ENCODE results near the gene OTOGL.

Gene OTOGL

GRCh38 chr12:80099259-80099658 is at the start of gene OTOGL:
TSS of gene OTOGL (plus strand) at chr12:80099537. CDS start at chr12:80209432, 109,895 bp downstream.
- Histone ChIP-seq H3K27ac (no peak within 1 kb of the TSS), H3K4me3 (ENCODE audit: low read depth, low read length) (no peak within 1 kb of the TSS), H3K27me3 (replicated peaks) (no peaks in the 10 kb centered on the region), H3K36me3 (replicated peaks) (no peaks in the 10 kb centered on the region)
- in situ Hi-C loops (cut with HindIII; ENCODE audit: low pct_ligation_motif_present, low sequenced_read_pairs) = no loop called here
- no peak for DNase-seq
- TF ChIP-seq CTCF (IDR thresholded peaks at IDR 0.05; ENCODE audit: low read depth, low read length, missing control alignments) = no peak

DNA sequence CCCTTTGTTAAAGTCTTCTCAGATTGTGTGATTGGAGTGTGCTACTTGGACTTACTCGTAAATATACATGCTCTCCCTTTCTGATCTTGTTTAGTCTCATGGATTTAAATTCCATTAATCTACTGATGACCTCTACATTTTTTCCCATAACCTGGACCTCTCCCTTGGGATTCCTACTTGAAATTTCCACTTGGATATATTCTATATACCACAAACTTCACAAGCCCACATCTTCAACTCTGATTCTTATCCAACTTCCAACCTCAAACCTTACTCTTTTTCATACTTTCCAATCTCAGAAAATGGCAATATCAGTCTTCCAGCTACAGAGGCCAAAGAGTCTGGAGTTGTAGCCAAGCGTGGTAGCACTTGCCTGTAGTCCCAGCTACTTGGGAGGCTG is 49.1 kb upstream of the OTOGL start:
- H3K27ac ChIP-seq = no peak overlapping the region
- in situ Hi-C loops (cut with HindIII; ENCODE audit: low pct_ligation_motif_present, low sequenced_read_pairs) = no loop called here
- DNase-seq = no peak
- H3K36me3 ChIP-seq (replicated peaks) = no peaks in the 10 kb centered on the region
- H3K4me3 ChIP-seq (ENCODE audit: low read depth, low read length) = no peak overlapping the region
- no peak for TF ChIP-seq CTCF (IDR thresholded peaks at IDR 0.05; ENCODE audit: low read depth, low read length, missing control alignments)
- H3K27me3 ChIP-seq (replicated peaks) = no peaks in the 10 kb centered on the region

GRCh38 chr12:80053051-80053790 is 46.1 kb upstream of the OTOGL start:
- in situ Hi-C loops (cut with HindIII; ENCODE audit: low pct_ligation_motif_present, low sequenced_read_pairs) = no loop called here
- DNase-seq = peak; percentile 87
- Histone ChIP-seq H3K27ac (no peak overlapping the region), H3K4me3 (ENCODE audit: low read depth, low read length) (no peak overlapping the region), H3K36me3 (replicated peaks) (no peaks in the 10 kb centered on the region), H3K27me3 (replicated peaks) (no peaks in the 10 kb centered on the region)
- TF ChIP-seq CTCF (IDR thresholded peaks at IDR 0.05; ENCODE audit: low read depth, low read length, missing control alignments) = no peak

GRCh38 chr12:80056232-80056631 is 43.1 kb upstream of the OTOGL start:
- no peak for TF ChIP-seq CTCF (IDR thresholded peaks at IDR 0.05; ENCODE audit: low read depth, low read length, missing control alignments)
- no peak overlapping the region for H3K27ac ChIP-seq
- no peak overlapping the region for H3K4me3 ChIP-seq (ENCODE audit: low read depth, low read length)
- in situ Hi-C loops (cut with HindIII; ENCODE audit: low pct_ligation_motif_present, low sequenced_read_pairs) = no loop called here
- no peaks in the 10 kb centered on the region for H3K36me3 ChIP-seq (replicated peaks)
- no peaks in the 10 kb centered on the region for H3K27me3 ChIP-seq (replicated peaks)
- DNase-seq = no peak

- no peak overlapping the region for H3K27ac ChIP-seq
- TF ChIP-seq CTCF (IDR thresholded peaks at IDR 0.05; ENCODE audit: low read depth, low read length, missing control alignments) = no peak
- DNase-seq = no peak
- no peak overlapping the region for H3K4me3 ChIP-seq (ENCODE audit: low read depth, low read length)
- no peaks in the 10 kb centered on the region for H3K36me3 ChIP-seq (replicated peaks)
- no peaks in the 10 kb centered on the region for H3K27me3 ChIP-seq (replicated peaks)
- in situ Hi-C loops (cut with HindIII; ENCODE audit: low pct_ligation_motif_present, low sequenced_read_pairs) = no loop called here
These were observed 42.5 kb upstream of the OTOGL start for GRCh38 chr12:80056845-80057244.

- Histone ChIP-seq H3K27ac (no peak overlapping the region), H3K36me3 (replicated peaks) (no peaks in the 10 kb centered on the region), H3K4me3 (ENCODE audit: low read depth, low read length) (no peak overlapping the region), H3K27me3 (replicated peaks) (no peaks in the 10 kb centered on the region)
- no peak for TF ChIP-seq CTCF (IDR thresholded peaks at IDR 0.05; ENCODE audit: low read depth, low read length, missing control alignments)
- DNase-seq = no peak
- in situ Hi-C loops (cut with HindIII; ENCODE audit: low pct_ligation_motif_present, low sequenced_read_pairs) = no loop called here
These were observed 40.8 kb upstream of the OTOGL start for GRCh38 chr12:80058586-80058985.

Measured in brain microvascular endothelial cell (primary cell).